Stimulated activated CD8-positive, alpha-beta memory T cell treated with anti-CD3 and anti-CD28 coated beads, Interleukin-7, amount 100 ng/mL, for 24 hours (primary cell): ENCODE measurements around the gene GMIP.
"Not testable (repeated sequence)": the region's sequence is repeated elsewhere in the genome, so short reads cannot be mapped to it uniquely, and the experiment has no call there.

Experiments used
- DNase-seq: peaks from one replicate; pipeline ENCODE4 v3.0.0-alpha.2; 2020; ENCODE audit warnings: low read depth

Gene GMIP

DNA sequence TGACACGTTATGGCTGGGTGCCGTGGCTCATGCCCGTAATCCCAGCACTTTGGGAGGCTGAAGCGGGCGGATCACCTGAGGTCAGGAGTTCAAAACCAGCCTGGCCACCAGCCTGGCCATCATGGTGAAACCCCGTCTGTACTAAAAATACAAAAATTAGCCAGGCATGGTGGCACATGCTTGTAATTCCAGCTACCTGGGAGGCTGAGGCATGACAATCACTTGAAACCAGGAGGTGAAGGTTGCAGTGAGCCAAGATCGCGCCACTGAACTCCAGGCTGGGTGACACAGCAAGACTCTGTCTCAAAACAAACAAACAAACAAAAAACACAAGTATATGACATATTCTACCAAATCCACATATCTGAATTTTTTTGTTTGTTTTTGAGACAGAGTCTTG, 36.8 kb downstream of the GMIP start:
- not testable (repeated sequence) for DNase-seq

DNA sequence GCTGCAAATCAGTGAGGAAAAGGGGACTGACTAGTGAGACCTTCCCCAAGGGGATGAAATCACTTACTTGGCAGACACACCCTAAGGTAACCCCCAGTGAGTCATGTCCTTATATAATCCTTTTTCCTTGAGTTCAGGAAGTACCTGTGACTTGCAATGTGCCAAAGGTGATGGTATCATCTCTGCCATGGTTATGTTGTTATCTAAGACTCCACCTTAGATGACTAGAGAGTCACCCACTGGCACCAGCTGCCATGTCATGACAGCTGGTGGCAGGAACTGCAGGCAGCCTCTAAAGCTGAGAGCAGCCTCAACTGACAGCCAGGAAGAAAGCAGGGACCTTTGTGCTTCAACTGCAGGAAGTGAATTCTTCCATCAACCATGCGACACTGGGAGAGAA, 37.4 kb downstream of the GMIP start:
- DNase-seq, result no peak

DNA sequence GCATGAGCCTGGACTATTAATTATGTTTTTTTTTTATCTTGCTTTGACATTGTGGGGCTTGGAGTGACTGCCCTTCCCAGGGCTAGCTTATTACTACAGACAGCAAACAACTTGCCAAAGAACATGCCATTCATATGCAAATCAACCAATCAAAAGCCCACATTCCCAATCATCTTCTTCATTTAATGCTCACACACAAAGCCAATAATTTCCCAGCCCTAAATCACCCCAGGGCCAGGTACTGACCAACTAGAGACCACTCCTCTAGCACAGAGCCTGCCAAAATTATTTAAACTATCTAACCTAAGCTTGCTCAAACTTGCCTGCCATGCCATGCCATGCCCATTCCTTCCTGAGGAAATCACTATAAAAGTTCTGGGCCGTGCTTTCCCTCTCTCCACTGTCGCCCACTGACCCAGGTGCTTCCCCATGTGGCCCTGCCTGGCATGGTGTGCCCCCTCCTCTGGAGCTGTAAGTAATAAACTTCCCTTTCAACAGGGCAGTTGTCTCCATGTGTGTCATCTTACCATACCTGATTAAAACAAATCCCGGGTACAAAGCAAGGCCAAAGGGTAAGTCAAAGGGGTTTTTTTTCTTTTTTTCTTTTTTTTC, 40.6 kb downstream of the GMIP start:
- no peak for DNase-seq

DNA sequence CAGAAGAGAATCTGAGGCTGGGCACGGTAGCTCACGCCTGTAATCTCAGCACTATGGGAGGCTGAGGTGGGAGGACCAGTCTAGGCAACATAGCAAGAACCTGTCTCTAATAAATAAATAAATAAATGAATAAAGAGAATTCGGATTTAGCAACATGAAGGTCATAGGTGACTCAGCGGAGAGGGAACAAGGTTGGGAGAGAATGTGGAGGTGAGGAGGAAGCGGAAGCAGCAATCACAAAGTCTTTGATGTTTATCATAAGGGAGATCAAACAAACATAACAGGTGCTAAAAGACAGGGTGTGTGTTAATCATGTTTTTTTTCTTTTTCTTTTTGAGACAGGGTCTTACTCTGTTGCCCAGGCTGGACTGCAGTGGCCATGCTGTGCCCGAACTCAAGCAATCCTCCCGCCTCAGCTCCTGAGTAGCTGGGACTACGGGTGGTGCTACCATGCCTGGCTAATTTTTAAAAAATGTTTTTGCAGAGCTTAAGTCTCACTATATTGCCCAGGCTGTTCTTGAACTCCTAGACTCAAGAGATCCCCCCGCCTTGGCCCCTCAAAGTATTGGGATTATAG, 41.2 kb downstream of the GMIP start:
- DNase-seq, result no peak

DNA sequence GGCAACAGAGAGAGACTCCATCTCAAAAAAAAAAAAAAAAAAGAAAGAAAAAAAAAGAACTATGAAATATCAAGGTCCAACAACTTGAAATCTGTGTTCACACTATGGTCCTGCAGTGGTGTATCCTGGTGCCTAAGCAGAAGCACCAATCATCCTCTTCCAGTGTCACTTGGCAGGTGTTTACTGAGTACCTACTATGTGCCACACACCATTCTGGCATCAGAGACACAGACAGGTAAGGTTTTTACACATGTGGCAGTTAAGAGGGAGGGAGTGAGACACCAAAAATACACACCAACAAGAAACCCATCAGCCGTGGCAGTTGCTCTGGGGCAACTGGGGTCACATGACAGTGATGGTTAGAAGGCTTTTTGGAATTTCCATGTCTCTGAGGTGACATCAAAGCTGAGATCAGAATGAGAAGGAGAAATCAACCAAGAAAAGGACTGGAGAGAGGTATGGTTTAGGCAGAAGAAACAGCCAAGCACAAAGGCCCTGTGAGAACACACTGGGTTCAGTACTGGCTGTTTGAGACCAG, 42.6 kb downstream of the GMIP start:
- no peak for DNase-seq

DNA sequence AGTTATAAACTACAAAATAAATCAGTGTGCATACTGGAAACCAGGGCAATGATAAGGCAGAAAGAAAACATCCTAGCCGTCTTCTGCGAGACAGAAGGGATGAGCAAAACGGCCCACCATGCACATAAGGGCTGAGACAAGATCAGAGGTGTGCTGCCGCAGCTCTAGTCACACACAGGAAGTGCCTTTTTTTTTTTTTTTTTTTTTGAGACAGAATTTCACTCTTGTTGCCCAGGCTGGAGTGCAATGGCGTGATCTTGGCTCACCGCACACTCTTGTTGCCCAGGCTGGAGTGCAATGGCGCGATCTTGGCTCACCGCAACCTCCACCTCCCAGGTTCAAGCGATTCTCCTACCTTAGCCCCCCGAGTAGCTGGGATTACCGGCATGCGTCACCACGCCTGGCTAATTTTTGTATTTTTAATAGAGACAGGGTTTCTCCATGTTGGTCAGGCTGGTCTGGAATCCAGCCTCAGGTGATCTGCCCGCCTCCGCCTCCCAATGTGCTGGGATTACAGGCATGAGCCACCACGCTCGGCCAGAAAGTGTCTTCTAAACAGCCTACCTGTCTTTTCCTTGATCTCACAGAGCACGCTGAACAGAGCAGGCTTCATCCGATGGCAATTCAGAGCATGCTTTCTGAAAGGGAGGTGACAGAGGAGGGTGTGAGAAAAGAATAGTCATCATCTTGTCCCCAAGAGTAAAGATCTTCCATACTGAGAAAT, 44.6 kb downstream of the GMIP start:
- DNase-seq, result not testable (repeated sequence)

DNA sequence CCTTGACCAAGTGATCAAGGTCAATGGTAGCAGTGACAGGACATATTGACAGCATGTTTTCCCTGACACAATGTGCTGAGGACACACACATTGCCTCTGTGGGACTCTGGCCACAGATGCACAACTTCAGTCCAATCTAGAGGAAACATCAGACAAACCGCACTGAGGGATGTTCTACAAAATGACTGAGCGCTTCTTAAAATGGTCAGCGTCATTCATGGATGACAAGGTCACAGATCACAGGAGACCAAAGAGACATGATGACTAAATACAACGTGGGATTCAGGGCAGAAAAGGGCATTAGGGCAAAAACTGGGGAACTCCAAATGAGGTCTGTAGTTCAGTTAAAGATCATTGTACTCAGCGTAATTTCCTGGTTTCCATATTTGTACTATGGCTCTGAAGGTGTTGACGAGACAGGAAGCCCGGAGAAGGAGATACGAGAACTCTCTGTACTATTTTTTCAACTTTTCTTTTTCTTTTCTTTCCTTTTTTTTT, 45.6 kb downstream of the GMIP start:
- DNase-seq, result no peak

DNA sequence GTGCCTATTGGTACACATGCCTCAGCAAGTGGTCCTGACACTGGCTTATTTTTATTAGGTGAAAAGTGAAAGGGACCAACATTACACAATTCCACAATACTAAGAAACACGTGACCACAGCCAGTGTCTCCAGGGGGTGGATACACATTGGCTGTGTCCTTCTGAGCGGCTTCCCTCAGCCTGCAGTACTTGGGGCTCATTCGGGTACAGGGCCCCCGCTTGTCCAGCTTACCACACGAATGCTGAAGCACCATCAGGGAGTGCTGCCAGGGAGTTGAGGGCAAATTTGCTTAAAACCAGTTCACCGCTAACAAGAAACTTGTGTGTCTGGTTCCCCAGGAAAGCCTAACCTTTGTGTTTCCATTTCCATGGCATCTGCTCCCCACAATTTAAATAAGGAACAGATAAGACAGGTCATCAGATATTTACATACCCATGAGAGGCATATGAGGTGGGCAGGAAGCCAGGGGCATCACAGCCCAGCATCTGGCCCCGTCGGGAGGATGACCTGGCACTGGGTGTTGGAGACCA, 48.2 kb downstream of the GMIP start:
- DNase-seq, result no peak

DNA sequence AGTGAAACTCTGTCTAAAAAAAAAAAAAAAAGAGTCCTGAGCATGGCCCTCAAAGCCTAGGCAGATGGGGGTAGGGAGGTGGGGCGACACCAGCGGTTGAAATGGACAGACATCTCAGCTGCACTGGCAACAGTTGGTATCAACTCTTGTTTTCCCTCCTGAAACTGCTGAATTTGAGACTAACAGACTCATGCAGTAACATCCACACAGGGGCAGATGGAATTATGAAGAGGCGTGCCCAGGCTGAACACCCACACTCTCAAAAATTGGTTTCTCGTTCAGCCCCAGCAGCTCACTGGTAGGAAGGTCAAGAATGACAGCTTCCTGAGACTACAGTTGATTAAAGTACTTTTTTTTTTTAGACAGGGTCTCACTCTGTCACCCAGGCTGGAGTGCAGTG, 49.1 kb downstream of the GMIP start:
- DNase-seq, result no peak

DNA sequence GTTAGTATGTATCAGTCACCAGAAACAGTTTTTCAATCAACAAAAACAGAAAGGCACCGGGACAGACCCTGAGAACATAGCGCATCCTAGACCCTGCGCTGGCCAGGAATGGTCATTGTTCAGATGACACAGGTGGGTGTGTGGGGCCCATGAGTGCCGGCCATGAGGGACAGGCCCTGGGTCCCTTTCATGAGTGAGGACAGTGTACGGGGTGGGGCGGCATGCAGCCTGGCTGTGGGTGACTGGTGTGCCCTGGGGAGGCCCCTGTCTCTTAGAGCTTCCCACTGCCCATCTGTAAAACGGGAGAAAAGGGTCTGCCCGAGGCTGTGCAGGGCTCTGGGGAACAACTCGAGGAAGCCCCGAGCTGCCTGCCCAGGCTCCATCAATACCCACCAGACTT, 50.8 kb downstream of the GMIP start:
- no peak for DNase-seq

DNA sequence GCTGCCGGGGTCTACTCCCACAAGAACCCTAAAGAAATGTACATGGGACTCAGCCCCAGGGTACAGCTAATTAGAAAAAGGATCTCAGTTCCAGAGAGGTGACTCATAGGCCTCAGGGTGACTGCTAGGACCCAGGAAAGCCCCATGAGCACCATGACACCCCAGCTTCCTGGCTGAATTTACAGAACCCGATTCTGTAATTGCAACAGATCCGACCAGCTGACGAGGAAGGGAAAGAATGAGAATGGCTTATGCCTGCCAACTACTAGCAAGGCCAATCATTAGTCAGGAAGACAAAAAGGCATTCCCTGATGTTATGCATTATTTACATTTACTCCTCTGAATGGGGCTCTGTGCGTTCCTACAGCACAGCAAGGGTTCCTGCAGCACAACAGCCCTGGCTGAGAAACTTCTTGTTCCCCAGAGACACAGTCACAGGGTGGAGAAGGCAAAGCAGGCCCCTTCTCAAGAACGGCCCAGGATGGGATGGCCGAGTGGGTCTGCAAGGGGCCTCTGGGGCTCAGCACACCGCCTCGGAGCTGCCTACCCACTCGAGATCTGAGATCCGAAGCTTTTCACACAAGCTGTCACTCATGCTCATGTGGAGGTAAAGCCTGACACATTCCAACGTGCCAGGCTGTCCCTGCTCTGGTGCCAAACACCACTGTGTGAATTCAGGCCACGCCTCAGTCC, 52.2 kb downstream of the GMIP start:
- DNase-seq, result no peak

DNA sequence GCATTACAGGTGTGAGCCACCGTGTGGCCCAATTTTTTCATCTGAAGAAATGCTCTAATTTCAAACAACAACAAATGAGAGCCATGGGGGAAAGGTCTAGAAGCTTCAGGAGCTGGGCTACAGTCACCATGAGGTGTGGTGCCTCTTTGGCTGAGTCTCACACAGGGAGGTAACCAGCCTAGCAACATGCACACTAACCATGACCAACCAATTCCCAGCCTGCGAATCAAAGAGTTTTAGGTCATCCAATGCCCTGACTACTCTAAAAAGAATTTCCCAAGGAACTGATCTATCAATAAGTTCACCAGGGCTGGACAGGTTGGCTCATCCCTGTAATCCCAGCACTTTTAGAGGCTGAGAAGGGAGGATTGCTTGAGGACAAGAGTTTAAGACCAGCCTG, 54.9 kb downstream of the GMIP start:
- DNase-seq, result no peak

DNA sequence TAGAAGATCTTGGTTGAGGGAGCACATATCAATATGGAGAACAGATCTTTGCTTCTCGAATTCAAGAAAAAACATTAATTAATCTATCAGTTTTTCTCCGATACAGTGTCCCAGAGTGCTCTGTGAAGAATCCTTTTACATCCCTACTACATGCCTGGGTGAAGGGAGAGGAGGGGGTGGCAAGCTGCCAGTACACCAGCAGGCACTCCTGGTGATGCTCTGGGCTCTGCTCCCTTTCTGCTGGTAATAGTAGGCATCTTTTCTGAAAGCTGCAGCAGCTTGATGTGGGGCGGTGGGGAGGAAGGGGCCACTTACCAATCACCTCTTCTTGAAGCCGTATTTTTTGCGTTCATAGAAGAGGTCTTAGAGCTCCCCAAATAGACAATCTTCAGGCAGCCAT, 55.7 kb downstream of the GMIP start:
- no peak for DNase-seq

DNA sequence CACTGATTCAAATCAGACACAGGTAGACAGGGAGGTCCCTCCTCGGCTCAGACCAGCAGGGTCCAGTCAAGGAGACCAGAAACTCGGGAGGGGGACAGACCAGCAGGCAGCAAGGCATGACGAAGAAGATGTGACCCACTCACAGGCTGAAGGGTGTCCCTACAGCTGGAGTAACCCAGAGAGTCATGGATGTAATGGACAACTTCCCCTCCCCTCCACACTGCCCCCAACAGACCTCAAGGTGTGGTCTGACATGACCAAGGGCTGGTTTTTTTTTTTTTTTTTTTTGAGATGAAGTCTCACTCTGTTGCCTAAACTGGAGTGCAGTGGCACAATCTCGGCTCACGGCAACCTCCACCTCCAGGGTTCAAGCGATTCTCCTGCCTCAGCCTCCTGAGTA, 59.1 kb downstream of the GMIP start:
- DNase-seq, result no peak

DNA sequence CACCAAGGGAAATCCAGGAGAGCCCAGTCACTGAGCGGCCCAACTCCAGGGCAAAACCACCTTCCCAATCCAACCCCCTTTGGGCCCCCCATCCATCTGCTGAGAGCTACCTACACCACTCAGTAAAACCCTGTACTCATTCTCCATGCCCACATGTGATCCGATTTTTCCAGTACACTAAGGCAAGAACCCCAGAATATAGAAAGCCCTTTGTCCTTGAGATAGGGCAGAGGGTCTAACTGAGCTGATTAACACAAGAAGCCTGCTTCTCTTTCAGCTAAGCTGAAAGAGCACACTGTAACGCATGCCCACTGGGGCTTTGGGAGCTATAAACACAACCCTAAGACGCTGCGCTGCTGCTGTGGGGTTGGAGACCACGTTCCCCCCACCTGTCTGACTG, 61.0 kb downstream of the GMIP start:
- no peak for DNase-seq

DNA sequence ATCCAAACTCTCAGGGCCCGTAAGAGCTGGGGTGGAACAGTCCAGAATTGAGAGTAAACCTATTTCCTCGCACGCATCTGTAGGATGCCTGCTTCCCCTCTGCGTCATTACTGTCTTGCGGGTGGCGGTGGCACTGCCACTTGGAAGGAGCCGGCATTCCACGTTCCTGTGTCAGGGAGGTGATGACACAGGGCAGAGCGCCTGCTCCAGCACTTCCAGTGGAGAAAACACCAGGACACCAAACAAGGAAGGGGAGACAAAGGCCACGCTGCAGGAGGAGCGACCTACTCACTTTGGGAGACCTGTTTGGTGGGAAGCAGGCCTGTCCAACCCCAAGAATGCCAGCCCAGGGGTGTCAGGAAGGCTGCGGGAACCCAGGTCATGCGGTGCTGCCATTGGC, 62.1 kb downstream of the GMIP start:
- DNase-seq, result no peak

DNA sequence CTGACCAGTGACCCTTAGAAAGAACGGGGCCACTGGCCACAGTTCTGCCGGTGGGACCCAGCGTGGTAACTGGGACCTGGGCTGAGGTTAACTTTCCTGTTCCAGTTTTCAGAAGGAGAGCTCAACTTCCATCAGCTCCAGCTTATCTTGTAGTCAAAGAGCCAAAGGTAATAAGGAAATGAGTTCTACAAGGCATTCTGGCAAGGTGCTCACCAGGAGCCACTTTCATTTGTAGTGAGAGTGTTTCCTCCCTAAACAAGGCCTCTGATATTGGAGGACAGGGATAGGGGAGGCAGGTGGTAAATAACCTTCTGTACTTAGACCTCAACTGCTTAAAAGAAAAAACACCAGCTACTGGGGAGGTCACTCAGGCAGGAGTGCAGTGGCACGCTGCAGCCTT, 63.0 kb downstream of the GMIP start:
- no peak for DNase-seq

DNA sequence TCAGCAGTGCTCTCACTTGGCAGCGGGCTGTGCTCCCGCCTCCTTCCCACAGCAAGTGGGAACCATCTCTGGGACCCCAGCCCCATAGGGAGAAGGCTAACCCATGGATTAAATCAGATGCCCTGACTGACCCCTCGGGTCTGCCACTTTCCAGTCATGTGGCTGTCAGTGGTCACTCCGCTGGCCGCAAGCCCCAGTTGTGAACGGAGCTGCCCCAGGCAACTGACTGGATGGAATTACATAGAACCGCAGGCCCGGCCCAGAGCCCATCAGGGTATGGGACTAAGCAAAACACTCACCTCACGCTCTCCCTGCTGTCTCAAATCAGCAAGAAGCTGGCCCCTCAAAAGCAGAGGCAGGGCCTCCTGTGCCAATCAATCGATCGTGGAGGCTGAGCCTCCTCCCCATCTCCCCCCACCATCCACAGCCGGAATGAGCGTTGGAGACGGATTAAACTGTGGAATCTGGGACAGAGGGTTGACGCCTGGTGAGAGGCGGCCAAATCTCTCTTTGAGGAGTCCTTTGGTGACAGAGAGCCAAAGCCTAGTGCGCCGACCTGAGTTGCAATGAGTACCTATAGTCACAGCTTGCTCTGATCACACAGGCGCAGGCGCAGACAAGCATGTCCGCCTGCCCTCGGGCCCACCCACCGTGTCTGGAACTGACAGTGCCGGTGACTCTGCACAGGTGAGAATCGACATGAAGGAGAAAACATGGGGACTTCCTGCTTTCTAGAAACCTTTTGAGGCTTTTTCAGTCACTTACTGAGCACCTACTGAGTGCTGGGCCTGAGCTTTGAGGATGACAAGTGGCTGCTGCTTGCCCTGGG, 63.7 kb downstream of the GMIP start:
- DNase-seq, result no peak
